ENCODE measurements around the gene PRKCB. TPM values are rescaled to one million over a fixed set of nuclear protein-coding genes. Genes with fewer than 3 reads are reported as not detected.

The PRKCB gene
- total and polyA plus RNA-seq, 2 of the 8 experiments (the other 6 are each of a cell fraction or from before 2014, with no cell fraction given): 7.1 to 12.1 TPM

DNA sequence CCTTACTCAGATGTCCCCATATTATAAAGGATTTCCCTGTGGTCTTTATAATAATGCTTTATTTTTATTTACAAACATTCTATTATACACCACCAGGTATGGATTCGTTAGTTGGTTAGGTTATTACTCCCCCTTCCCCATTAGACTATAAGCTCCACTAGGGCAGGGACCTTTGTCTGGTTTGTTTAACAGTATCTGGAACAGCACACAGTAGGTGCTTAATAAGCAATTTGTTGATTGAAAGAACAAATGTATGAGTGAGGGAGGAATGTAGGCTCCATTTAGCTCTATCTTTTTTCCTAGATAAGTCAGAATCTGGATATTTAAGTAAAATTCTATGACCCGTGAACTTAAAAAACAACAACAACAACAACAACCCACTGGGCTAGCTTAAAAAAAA lies 2.3 kb upstream of the PRKCB start:
- H4K5ac ChIP-seq (ENCODE audit: insufficient read length, low read depth, low read length): no peak overlapping the region
- H3K56ac ChIP-seq (replicated peaks; ENCODE audit: insufficient read length, low read depth, low read length): no peak overlapping the region
- 81% methylated on average over 2 of the region's 2 CpGs; no CpG with 5 or more reads in 1 of the 2 experiments for WGBS, 2 experiments (ENCODE audit: extremely low coverage in 1 of 2, insufficient coverage in 1 of 2, insufficient read length in 1 of 2, insufficient replicate concordance in 2 of 2, low coverage in 1 of 2, low lambda C conversion rate in 2 of 2, missing lambda C conversion rate in 1 of 2)
- no peak overlapping the region for H3K27ac ChIP-seq (ENCODE audit: low read depth, low read length)
- no peak overlapping the region for H4K8ac ChIP-seq (ENCODE audit: extremely low read depth, insufficient read depth, low read length)
- no peak overlapping the region for H3K4me2 ChIP-seq (ENCODE audit: insufficient read depth in 1 of 2, low read depth in 2 of 2, low read length in 2 of 2)
- H4K20me1 ChIP-seq (replicated peaks in 1 of 2; ENCODE audit: control insufficient read depth in 1 of 2, insufficient read depth in 2 of 2, low read length in 2 of 2): no peaks in the 10 kb centered on the region
- no peak overlapping the region for H2BK5ac ChIP-seq (ENCODE audit: low read depth, low read length)
- H3K23me2 ChIP-seq (ENCODE audit: low read depth, low read length): peaks cover 9% of the 10 kb centered on the region; the same call in 1 of the 2 replicates
- H3K23ac ChIP-seq (ENCODE audit: insufficient read length): no peak overlapping the region
- TF ChIP-seq CHD2 (IDR thresholded peaks at IDR 0.05; ENCODE audit: low read length): no peak
- TF ChIP-seq E2F6 (IDR thresholded peaks at IDR 0.05): no peak
- no peak for TF ChIP-seq KDM4A (IDR thresholded peaks at IDR 0.05; ENCODE audit: low read depth, low read length, severe bottlenecking)
- no peak for TF ChIP-seq TAF1 (IDR thresholded peaks at IDR 0.05; ENCODE audit: low read depth, low read length)
- no peak overlapping the region for H2AK5ac ChIP-seq (ENCODE audit: low read depth, low read length)
- no peak overlapping the region for H3K14ac ChIP-seq (ENCODE audit: insufficient read length)
- H3K18ac ChIP-seq (ENCODE audit: extremely low read depth, low read length): no peak overlapping the region
- no peak for DNase-seq (ENCODE audit: low read depth in 1 of 2, low spot score in 2 of 2)
- no peaks in the 10 kb centered on the region for H3K79me2 ChIP-seq (ENCODE audit: control insufficient read depth in 1 of 2, insufficient read depth in 2 of 2, low read length in 2 of 2)
- ChIA-PET POLR2A (ENCODE audit: partially characterized antibody) (interaction anchor here (0.6 kb wide), 1 partner anchor 222 kb away, joined by 3 read pairs; no protein-coding TSS in a partner anchor), CTCF (ENCODE audit: partially characterized antibody) (interaction anchor here (0.9 to 1.3 kb wide), 4 partner anchors 18 to 460 kb away, joined by 3 to 4 read pairs (median 3); no protein-coding TSS in a partner anchor)
- no peaks in the 10 kb centered on the region for H3K9me3 ChIP-seq (ENCODE audit: insufficient read depth in 2 of 2, low read depth in 1 of 2, low read length in 1 of 2)
- H2BK20ac ChIP-seq (ENCODE audit: low read length): no peak overlapping the region
- H2BK120ac ChIP-seq (replicated peaks; ENCODE audit: low read depth, low read length): no peak overlapping the region
- H4K91ac ChIP-seq (replicated peaks; ENCODE audit: insufficient read length, low read length): no peak overlapping the region
- FAIRE-seq: no peak
- H3K4ac ChIP-seq (replicated peaks; ENCODE audit: insufficient read length, low read depth, low read length): no peak overlapping the region
- H3K79me1 ChIP-seq (ENCODE audit: low read depth, low read length): no peaks in the 10 kb centered on the region
- H3K36me3 ChIP-seq (ENCODE audit: control insufficient read depth in 2 of 4, insufficient read depth in 4 of 4, low read length in 3 of 4): no peaks in the 10 kb centered on the region
- no peak overlapping the region for H2BK15ac ChIP-seq (ENCODE audit: low read length)
- no peak overlapping the region for H2BK12ac ChIP-seq (ENCODE audit: low read depth, low read length)
- no peak overlapping the region for H3K9ac ChIP-seq (replicated peaks in 1 of 4; ENCODE audit: extremely low read depth in 1 of 4, low read depth in 3 of 4, low read length in 3 of 4)
- H3K27me3 ChIP-seq (replicated peaks in 1 of 4; ENCODE audit: control insufficient read depth in 3 of 4, extremely low read depth in 1 of 4, insufficient read depth in 3 of 4, low read length in 3 of 4): peaks cover 2 to 33% (median 27%) of the 10 kb centered on the region in 4 experiments
- peaks cover 3 to 13% (median 5%) of the 10 kb centered on the region in 4 experiments; a peak in 6 of 7 replicates for H3K4me1 ChIP-seq (replicated peaks in 1 of 4; ENCODE audit: control insufficient read depth in 3 of 4, insufficient read depth in 4 of 4, low read length in 3 of 4)
- no peak overlapping the region for H3K4me3 ChIP-seq (ENCODE audit: extremely low read depth in 1 of 4, insufficient read depth in 2 of 4, low read depth in 3 of 4, low read length in 4 of 4)
- H2AFZ ChIP-seq (ENCODE audit: low read length): no peak overlapping the region
